ENCODE data around the gene PCSK6.

GRCh38 chr15:101439920-101440319 is 49.6 kb downstream of the PCSK6 start:
- TF ChIP-seq CTCF (IDR thresholded peaks at IDR 0.05) (no peak), POLR2A (IDR thresholded peaks at IDR 0.05) (no peak)

Measured in uterus (tissue), 2 donors.